Limb (tissue), 2 donors: ENCODE data around the gene TMEM200A.

Experiments used
- DNase-seq, 2 donors: peaks; one replicate each; pipeline ENCODE4 v3.0.0-alpha.2; 2016; ENCODE audit errors: extremely low spot score in 2 of 2

Gene TMEM200A

DNA sequence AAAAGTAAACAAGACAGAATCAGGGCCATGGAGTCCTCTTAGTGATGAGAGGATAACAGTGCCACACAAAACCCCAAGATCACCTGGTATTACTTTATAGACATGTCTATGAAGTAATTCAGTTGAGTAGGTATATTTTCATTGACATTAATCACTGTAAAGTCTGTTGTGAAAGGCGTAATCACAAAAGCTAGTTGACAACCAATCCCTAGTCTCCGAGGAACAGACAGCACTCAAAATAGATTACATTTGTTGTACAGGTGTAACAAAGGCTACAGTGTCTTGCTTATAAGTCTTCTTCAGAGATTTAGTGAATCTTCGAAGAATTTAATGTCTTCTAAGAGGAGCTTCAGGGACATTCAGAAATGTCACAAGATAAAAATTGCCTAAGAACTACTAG, 120.1 kb downstream of the TMEM200A start:
- DNase-seq: no peak

DNA sequence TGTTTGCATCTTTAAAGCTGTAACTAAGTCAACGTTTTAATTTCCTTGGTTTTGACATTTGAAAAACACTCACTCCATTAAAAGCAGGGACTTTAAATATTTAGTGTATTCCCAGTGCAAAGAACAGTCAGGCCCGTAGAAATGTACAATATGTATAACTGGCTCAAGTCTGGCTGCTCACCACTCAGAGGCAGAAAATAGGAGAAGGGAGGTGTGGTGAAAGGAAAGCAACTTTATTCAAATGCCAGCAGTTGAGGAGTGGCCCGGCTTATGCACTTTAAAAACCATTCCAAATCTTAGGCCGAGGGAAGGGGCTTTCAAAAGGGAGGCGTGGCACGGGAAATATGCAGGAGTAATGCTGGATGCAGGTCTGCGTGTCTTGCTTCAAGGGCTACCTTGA, 120.6 kb downstream of the TMEM200A start:
- no peak for DNase-seq

DNA sequence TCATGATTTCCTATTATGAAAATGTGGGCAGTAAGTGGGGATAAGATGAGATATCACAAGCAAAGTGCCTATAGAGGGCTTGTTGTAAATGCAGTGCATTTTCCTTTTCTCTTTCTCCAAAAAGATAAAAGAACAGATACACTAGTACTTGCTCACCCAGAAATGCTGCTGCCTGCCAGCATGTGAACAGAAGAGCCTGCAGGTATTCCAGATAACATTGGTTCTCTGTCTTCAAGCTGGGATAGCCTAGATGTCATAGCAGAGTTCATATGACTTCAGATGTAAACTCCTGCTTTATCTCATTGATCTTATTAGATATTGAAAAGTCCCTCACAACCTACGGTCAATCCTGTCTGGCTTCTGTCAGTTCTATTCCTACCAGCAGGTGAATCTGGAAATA, 123.7 kb downstream of the TMEM200A start:
- DNase-seq: no peak
